ENCODE measurements around the gene MTMR12. TPM values are rescaled to one million over a fixed set of nuclear protein-coding genes. Genes with fewer than 3 reads are reported as not detected.

MTMR12 gene
- total and polyA plus RNA-seq, 2 donors (not counting 1 experiment from before 2014, with no cell fraction given): 18.5 to 18.6 TPM

- Histone ChIP-seq H3K27me3 (ENCODE audit: control insufficient read depth, insufficient read depth, low read length) (no peaks in the 10 kb centered on the region), H2AFZ (ENCODE audit: low read length) (no peak overlapping the region), H4K20me1 (ENCODE audit: control insufficient read depth, extremely low read depth, insufficient read depth, low read length) (no peaks in the 10 kb centered on the region), H3K79me2 (ENCODE audit: control insufficient read depth, insufficient read depth, low read length) (no peaks in the 10 kb centered on the region), H3K4me3 (replicated peaks in 1 of 4; ENCODE audit: control extremely low read depth in 1 of 4, insufficient read depth in 1 of 4, low read depth in 3 of 4, low read length in 4 of 4) (no peak overlapping the region), H3K4me2 (ENCODE audit: extremely low read depth, insufficient read depth, low read length) (no peak overlapping the region), H3K4me1 (ENCODE audit: control insufficient read depth, extremely low read depth, insufficient read depth, low read length) (peaks cover 9% of the 10 kb centered on the region), H3K9me3 (ENCODE audit: control insufficient read depth, insufficient read depth, low read depth, low read length) (no peaks in the 10 kb centered on the region), H3K36me3 (ENCODE audit: control insufficient read depth, insufficient read depth, low read length) (no peaks in the 10 kb centered on the region), H3K9ac (ENCODE audit: insufficient read depth, low read length) (no peak overlapping the region), H3K27ac (ENCODE audit: insufficient read depth, low read length) (no peak overlapping the region)
- TF ChIP-seq CTCF (conservative IDR thresholded peaks at IDR 0.05 in 1 of 2, IDR thresholded peaks at IDR 0.05 in 1 of 2; ENCODE audit: low read depth in 1 of 2, low read length in 2 of 2): no peak
- TF ChIP-seq EZH2 (IDR thresholded peaks at IDR 0.05; ENCODE audit: low read length, missing control alignments): no peak
- DNase-seq (ENCODE audit: low read depth in 2 of 2): no peak
Measured at GRCh38 chr5:32280656-32281081, 32.1 kb downstream of the MTMR12 start.

GRCh38 chr5:32279786-32280185 is 33.0 kb downstream of the MTMR12 start:
- H3K4me3 ChIP-seq (replicated peaks in 1 of 4; ENCODE audit: control extremely low read depth in 1 of 4, insufficient read depth in 1 of 4, low read depth in 3 of 4, low read length in 4 of 4): no peak overlapping the region
- TF ChIP-seq CTCF (conservative IDR thresholded peaks at IDR 0.05 in 1 of 2, IDR thresholded peaks at IDR 0.05 in 1 of 2; ENCODE audit: low read depth in 1 of 2, low read length in 2 of 2) (no peak), EZH2 (IDR thresholded peaks at IDR 0.05; ENCODE audit: low read length, missing control alignments) (no peak)

GRCh38 chr5:32279223-32279622 is 33.5 kb downstream of the MTMR12 start:
- Histone ChIP-seq H3K27me3 (ENCODE audit: control insufficient read depth, insufficient read depth, low read length) (no peaks in the 10 kb centered on the region), H3K79me2 (ENCODE audit: control insufficient read depth, insufficient read depth, low read length) (no peaks in the 10 kb centered on the region), H2AFZ (ENCODE audit: low read length) (no peak overlapping the region), H3K4me3 (replicated peaks in 1 of 4; ENCODE audit: control extremely low read depth in 1 of 4, insufficient read depth in 1 of 4, low read depth in 3 of 4, low read length in 4 of 4) (no peak overlapping the region), H3K4me2 (ENCODE audit: extremely low read depth, insufficient read depth, low read length) (no peak overlapping the region), H3K36me3 (ENCODE audit: control insufficient read depth, insufficient read depth, low read length) (no peaks in the 10 kb centered on the region), H3K9me3 (ENCODE audit: control insufficient read depth, insufficient read depth, low read depth, low read length) (no peaks in the 10 kb centered on the region), H3K9ac (ENCODE audit: insufficient read depth, low read length) (no peak overlapping the region), H3K4me1 (ENCODE audit: control insufficient read depth, extremely low read depth, insufficient read depth, low read length) (peaks cover 13% of the 10 kb centered on the region), H4K20me1 (ENCODE audit: control insufficient read depth, extremely low read depth, insufficient read depth, low read length) (no peaks in the 10 kb centered on the region), H3K27ac (ENCODE audit: insufficient read depth, low read length) (no peak overlapping the region)
- DNase-seq (ENCODE audit: low read depth in 2 of 2): no peak
- TF ChIP-seq EZH2 (IDR thresholded peaks at IDR 0.05; ENCODE audit: low read length, missing control alignments): no peak
- no peak for TF ChIP-seq CTCF (conservative IDR thresholded peaks at IDR 0.05 in 1 of 2, IDR thresholded peaks at IDR 0.05 in 1 of 2; ENCODE audit: low read depth in 1 of 2, low read length in 2 of 2)

More at GRCh38 chr5:32279786-32280185, 33.0 kb downstream of the MTMR12 start:
- Histone ChIP-seq H3K4me1 (ENCODE audit: control insufficient read depth, extremely low read depth, insufficient read depth, low read length) (peaks cover 9% of the 10 kb centered on the region), H3K9ac (ENCODE audit: insufficient read depth, low read length) (no peak overlapping the region), H3K4me2 (ENCODE audit: extremely low read depth, insufficient read depth, low read length) (no peak overlapping the region), H3K27ac (ENCODE audit: insufficient read depth, low read length) (no peak overlapping the region), H2AFZ (ENCODE audit: low read length) (no peak overlapping the region), H3K36me3 (ENCODE audit: control insufficient read depth, insufficient read depth, low read length) (no peaks in the 10 kb centered on the region), H3K9me3 (ENCODE audit: control insufficient read depth, insufficient read depth, low read depth, low read length) (no peaks in the 10 kb centered on the region), H3K79me2 (ENCODE audit: control insufficient read depth, insufficient read depth, low read length) (no peaks in the 10 kb centered on the region), H3K27me3 (ENCODE audit: control insufficient read depth, insufficient read depth, low read length) (no peaks in the 10 kb centered on the region), H4K20me1 (ENCODE audit: control insufficient read depth, extremely low read depth, insufficient read depth, low read length) (no peaks in the 10 kb centered on the region)
- DNase-seq (ENCODE audit: low read depth in 2 of 2): no peak

All from fibroblast of lung (primary cell).